BLaER1 treated with 17β-estradiol and CSF1 and Interleukin-3, amounts not matched to agents 10 nM and 100 nM (cell line): ENCODE measurements around the gene VDAC2.
"Not testable (repeated sequence)": the region's sequence is repeated elsewhere in the genome, so short reads cannot be mapped to it uniquely, and the experiment has no call there.

ENCODE experiments used
- H3K27ac ChIP-seq, 11 experiments: shearing (Covaris generic); formaldehyde crosslinking; 2 replicates each; pipeline ENCODE4 v1.8.1; 2022
- H3K27me3 ChIP-seq, 11 experiments: shearing (Covaris generic); formaldehyde crosslinking; 2 replicates each; pipeline ENCODE4 v1.8.1; 2022
- H3K36me3 ChIP-seq, 11 experiments: shearing (Covaris generic); formaldehyde crosslinking; 2 replicates each; pipeline ENCODE4 v1.8.1; 2022
- H3K4me1 ChIP-seq, 10 experiments: shearing (Covaris generic); formaldehyde crosslinking; 2 replicates each; pipeline ENCODE4 v1.8.1; 2022
- H3K4me2 ChIP-seq, 11 experiments: shearing (Covaris generic); formaldehyde crosslinking; 2 replicates each; pipeline ENCODE4 v1.8.1; 2022
- H3K4me3 ChIP-seq, 10 experiments: shearing (Covaris generic); formaldehyde crosslinking; 2 replicates each; pipeline ENCODE4 v1.8.1; 2022
- H3K9ac ChIP-seq, 11 experiments: shearing (Covaris generic); formaldehyde crosslinking; 2 replicates each; pipeline ENCODE4 v1.8.1; 2022
- H3K9me3 ChIP-seq, 11 experiments: shearing (Covaris generic); formaldehyde crosslinking; replicated peaks in 1 of 11; 2 replicates each; pipeline ENCODE4 v1.8.1; 2022
- H4K20me1 ChIP-seq, 11 experiments: shearing (Covaris generic); formaldehyde crosslinking; 2 replicates each; pipeline ENCODE4 v1.8.1; 2022
- Cebpa-rat ChIP-seq, 11 experiments: shearing (Covaris generic); IDR thresholded peaks; 2 replicates each; pipeline ENCODE4 v1.8.1; 2022

The VDAC2 gene

DNA sequence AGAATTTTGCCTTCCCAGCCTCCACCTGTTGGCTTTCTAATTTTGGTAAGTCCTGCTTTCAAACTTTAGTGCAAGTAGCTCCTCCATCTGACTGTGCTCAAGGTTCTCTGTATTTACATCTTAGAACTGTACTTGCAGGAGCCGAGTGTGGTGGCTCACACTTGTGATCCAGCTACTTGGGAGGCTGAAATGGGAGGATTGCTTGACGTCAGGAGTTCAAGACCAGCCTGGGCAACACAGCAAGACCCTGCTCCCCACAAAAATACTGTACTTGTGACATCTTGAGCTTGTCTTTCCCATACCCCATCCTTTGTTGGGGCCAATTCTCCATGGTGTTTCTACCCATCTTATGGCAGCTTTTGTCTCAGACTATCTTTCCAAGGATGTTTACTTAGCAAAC, 4.7 kb upstream of the VDAC2 start:
- H3K4me3 ChIP-seq: no peak overlapping the region
- H3K4me2 ChIP-seq: no peak overlapping the region
- peaks cover 0 to 2% (median 0%) of the 10 kb centered on the region in 11 experiments; a peak in 4 of 22 replicates for H4K20me1 ChIP-seq
- no peak overlapping the region for H3K27ac ChIP-seq
- H3K4me1 ChIP-seq: peaks cover 7 to 32% (median 16%) of the 10 kb centered on the region in 10 experiments
- TF ChIP-seq Cebpa-rat (IDR thresholded peaks at IDR 0.05): no peak
- H3K9me3 ChIP-seq: no peaks in the 10 kb centered on the region
- peaks cover 0 to 10% (median 0%) of the 10 kb centered on the region in 11 experiments; a peak in 5 of 22 replicates for H3K36me3 ChIP-seq
- no peak overlapping the region for H3K9ac ChIP-seq
- H3K27me3 ChIP-seq: no peaks in the 10 kb centered on the region

- H3K27me3 ChIP-seq, H3K4me3 ChIP-seq, H3K4me2 ChIP-seq, H4K20me1 ChIP-seq, H3K9me3 ChIP-seq, H3K36me3 ChIP-seq, H3K27ac ChIP-seq, H3K9ac ChIP-seq: not testable (repeated sequence)
- H3K4me1 ChIP-seq: peaks cover 8 to 33% (median 16%) of the 10 kb centered on the region in 10 experiments
These were observed 4.0 kb upstream of the VDAC2 start for GRCh38 chr10:75206638-75207037.

- no peak overlapping the region for H3K9ac ChIP-seq
- peaks cover 14 to 35% (median 22%) of the 10 kb centered on the region in 10 experiments for H3K4me1 ChIP-seq
- H3K4me2 ChIP-seq: no peak overlapping the region
These were observed 3.3 kb upstream of the VDAC2 start for GRCh38 chr10:75207079-75207856.

DNA sequence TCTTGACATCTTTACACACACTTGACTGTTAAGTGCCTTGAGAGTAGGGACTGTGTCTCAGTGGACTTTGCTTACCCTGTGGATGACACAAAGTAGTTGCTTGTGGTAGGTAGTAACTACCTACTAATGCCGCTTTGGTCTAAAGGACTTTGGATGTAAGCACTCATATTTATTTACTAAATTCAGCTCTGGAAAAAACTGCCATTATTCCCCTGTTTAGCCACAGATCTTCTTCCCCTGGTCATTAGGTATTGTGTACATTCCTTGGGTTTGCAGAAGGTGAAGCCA, 2.8 kb upstream of the VDAC2 start:
- no peak overlapping the region for H3K4me2 ChIP-seq
- no peaks in the 10 kb centered on the region for H3K9me3 ChIP-seq
- H3K27me3 ChIP-seq: no peaks in the 10 kb centered on the region
- no peak overlapping the region for H3K27ac ChIP-seq
- no peak overlapping the region for H3K4me3 ChIP-seq
- peaks cover 9 to 19% (median 12%) of the 10 kb centered on the region in 11 experiments; a peak in 21 of 22 replicates for H3K36me3 ChIP-seq
- no peak for TF ChIP-seq Cebpa-rat (IDR thresholded peaks at IDR 0.05)
- H3K9ac ChIP-seq: no peak overlapping the region
- H3K4me1 ChIP-seq: peaks cover 20 to 35% (median 24%) of the 10 kb centered on the region in 10 experiments
- peaks cover 12 to 21% (median 16%) of the 10 kb centered on the region in 11 experiments; a peak in 21 of 22 replicates for H4K20me1 ChIP-seq

More at GRCh38 chr10:75207079-75207856, 3.3 kb upstream of the VDAC2 start:
- H4K20me1 ChIP-seq: peaks cover 7 to 16% (median 10%) of the 10 kb centered on the region in 11 experiments; a peak in 20 of 22 replicates
- H3K27me3 ChIP-seq: no peaks in the 10 kb centered on the region
- no peak overlapping the region for H3K4me3 ChIP-seq
- H3K9me3 ChIP-seq: no peaks in the 10 kb centered on the region
- peaks cover 4 to 14% (median 7%) of the 10 kb centered on the region in 11 experiments; a peak in 21 of 22 replicates for H3K36me3 ChIP-seq
- no peak overlapping the region for H3K27ac ChIP-seq
- no peak for TF ChIP-seq Cebpa-rat (IDR thresholded peaks at IDR 0.05)

DNA sequence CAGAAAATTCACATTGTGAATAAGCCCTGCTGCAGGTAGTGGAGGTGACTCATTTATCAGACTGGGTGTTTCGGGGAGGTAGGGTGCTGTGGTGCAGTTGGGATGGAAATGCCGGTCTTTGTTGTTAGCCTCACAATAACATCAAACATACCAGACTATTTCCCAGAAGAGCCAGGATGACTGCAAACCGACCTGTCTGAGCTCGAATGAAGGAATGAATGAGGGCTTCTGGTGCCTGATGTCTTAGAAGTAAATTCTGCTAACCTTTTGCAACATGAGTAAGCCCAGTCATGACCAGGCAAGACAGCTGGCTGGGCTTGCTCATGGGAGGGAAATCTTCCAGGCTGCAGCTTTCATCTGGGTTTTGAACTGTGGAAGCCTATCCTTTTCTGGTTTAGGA, 2.4 kb upstream of the VDAC2 start:
- Histone ChIP-seq H3K4me1 (peaks cover 20 to 35% (median 25%) of the 10 kb centered on the region in 10 experiments), H3K9ac (no peak overlapping the region), H3K36me3 (peaks cover 13 to 20% (median 16%) of the 10 kb centered on the region in 11 experiments), H3K27me3 (no peaks in the 10 kb centered on the region), H3K4me2 (no peak overlapping the region), H3K4me3 (no peak overlapping the region), H3K27ac (no peak overlapping the region), H4K20me1 (peaks cover 16 to 25% (median 19%) of the 10 kb centered on the region in 11 experiments; a peak in 21 of 22 replicates), H3K9me3 (no peaks in the 10 kb centered on the region)
- no peak for TF ChIP-seq Cebpa-rat (IDR thresholded peaks at IDR 0.05)

- peaks cover 24 to 29% (median 27%) of the 10 kb centered on the region in 11 experiments for H3K36me3 ChIP-seq
- H4K20me1 ChIP-seq: peaks cover 26 to 36% (median 31%) of the 10 kb centered on the region in 11 experiments; a peak in 21 of 22 replicates
- H3K27me3 ChIP-seq: no peaks in the 10 kb centered on the region
- peak overlapping the region; percentile 96 to 99 (median 98) for H3K27ac ChIP-seq
- peak overlapping the region; percentile 94 to 99 (median 98) for H3K9ac ChIP-seq
- no peak for TF ChIP-seq Cebpa-rat (IDR thresholded peaks at IDR 0.05)
- peak overlapping the region; percentile 81 to 99 (median 91) for H3K4me3 ChIP-seq
- H3K4me2 ChIP-seq: peak overlapping the region; percentile 82 to 98 (median 89)
- peaks cover 20 to 38% (median 25%) of the 10 kb centered on the region in 10 experiments for H3K4me1 ChIP-seq
- H3K9me3 ChIP-seq: no peaks in the 10 kb centered on the region
These were observed 1.3 kb upstream of the VDAC2 start for GRCh38 chr10:75209086-75209920.

GRCh38 chr10:75209921-75210281, 695 bp upstream of the VDAC2 start:
- H3K4me3 ChIP-seq: peak overlapping the region; percentile 81 to 99 (median 91)
- peaks cover 32 to 42% (median 37%) of the 10 kb centered on the region in 11 experiments; a peak in 21 of 22 replicates for H4K20me1 ChIP-seq
- H3K4me1 ChIP-seq: peaks cover 20 to 42% (median 25%) of the 10 kb centered on the region in 10 experiments
- H3K36me3 ChIP-seq: peaks cover 30 to 35% (median 33%) of the 10 kb centered on the region in 11 experiments
- H3K9me3 ChIP-seq: no peaks in the 10 kb centered on the region
- peak overlapping the region; percentile 94 to 99 (median 98) for H3K9ac ChIP-seq
- peak overlapping the region; percentile 82 to 98 (median 89) for H3K4me2 ChIP-seq
- no peak for TF ChIP-seq Cebpa-rat (IDR thresholded peaks at IDR 0.05)
- H3K27ac ChIP-seq: peak overlapping the region; percentile 96 to 99 (median 98)
- H3K27me3 ChIP-seq: no peaks in the 10 kb centered on the region

DNA sequence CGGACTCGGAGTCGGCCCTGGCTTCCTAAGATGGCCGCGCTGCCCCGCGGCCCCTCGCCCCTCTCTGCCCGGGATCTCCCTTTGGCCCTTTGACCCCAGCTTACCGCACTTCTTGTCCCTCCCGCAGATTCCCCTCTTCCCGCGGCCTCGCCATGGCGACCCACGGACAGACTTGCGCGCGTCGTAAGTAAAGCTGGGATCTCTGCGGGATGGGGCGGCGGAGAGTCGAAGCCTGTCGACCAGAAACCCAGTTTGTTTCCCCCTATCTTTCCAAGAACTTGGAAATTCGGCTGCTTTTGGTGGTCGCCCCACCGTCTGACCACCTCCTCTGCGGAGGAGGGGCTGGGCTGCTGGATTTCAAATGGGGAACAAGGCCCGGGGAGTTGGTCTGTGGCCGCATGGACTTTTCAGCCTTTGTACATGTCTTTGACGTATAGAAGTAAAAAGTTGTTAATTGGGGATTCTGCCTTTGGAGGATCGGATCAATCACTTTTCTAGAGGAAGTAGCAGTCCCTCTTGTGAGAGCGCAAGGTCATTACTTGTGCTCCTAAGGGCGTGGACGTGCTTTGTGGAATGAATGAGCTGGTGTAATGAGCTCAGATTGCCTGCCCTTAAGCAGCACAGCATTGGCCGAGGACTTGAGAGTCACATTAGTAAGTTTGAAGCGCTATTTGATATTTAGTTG, 553 bp downstream of the VDAC2 start:
- Histone ChIP-seq H4K20me1 (peaks cover 44 to 54% (median 49%) of the 10 kb centered on the region in 11 experiments), H3K27me3 (no peaks in the 10 kb centered on the region), H3K4me1 (peaks cover 20 to 47% (median 25%) of the 10 kb centered on the region in 10 experiments), H3K9ac (peak overlapping the region; percentile 94 to 99 (median 98)), H3K36me3 (peaks cover 42 to 46% (median 44%) of the 10 kb centered on the region in 11 experiments), H3K9me3 (no peaks in the 10 kb centered on the region), H3K4me3 (peak overlapping the region; percentile 81 to 99 (median 91)), H3K27ac (peak overlapping the region; percentile 96 to 99 (median 98)), H3K4me2 (peak overlapping the region; percentile 80 to 98 (median 89))
- TF ChIP-seq Cebpa-rat (IDR thresholded peaks at IDR 0.05): no peak
